Endothelial cell of umbilical vein (primary cell): ENCODE measurements around the gene CTNNA2. TPM values are rescaled to one million over a fixed set of nuclear protein-coding genes. Genes with fewer than 3 reads are reported as not detected.
A peak's percentile ranks its signal among the peaks of the same experiment; 100 is the strongest.

Experiments
- BruUV-seq: library from RNA; stranded (reverse); fragments of 400-500 nt; replicated peaks from 2 replicates; lab custom pipeline; 2021; lab: Mats Ljungman, UMichigan
- CTCF ChIA-PET: fragments of 300-600, 350-600 bp; sonication (Branson Sonifier 250); formaldehyde crosslinking; loops from one replicate; lab custom pipeline; 2021; ENCODE audit warnings: antibody characterized with exemption, inconsistent platforms; lab: Charles Lee
- POLR2A ChIA-PET: fragments of 300-600, 350-600 bp; sonication (Branson Sonifier 250); formaldehyde crosslinking; loops from one replicate; lab custom pipeline; 2021; ENCODE audit warnings: antibody characterized with exemption, inconsistent platforms; lab: Charles Lee
- DNase-seq: peaks from one replicate; pipeline ENCODE4 v3.0.0-alpha.2; 2011; ENCODE audit warnings: low read depth, low spot score
- FAIRE-seq: peaks from 2 replicates; lab custom pipeline; 2011; peaks lifted over from hg19 to GRCh38; lab: Jason Lieb, UNC
- H2AFZ ChIP-seq: 2 replicates; pipeline ENCODE4 v1.6.0; 2012; ENCODE audit warnings: low read depth, low read length, control low read depth, inconsistent platforms
- H3K27ac ChIP-seq: 2 replicates; pipeline ENCODE4 v1.5.1; 2011; ENCODE audit warnings: low read depth, mild to moderate bottlenecking, control low read depth, low read length, moderate library complexity; ENCODE audit not compliant: insufficient read depth
- H3K27me3 ChIP-seq, 2 experiments: 2 replicates each; pipeline versions ENCODE4 v1.6.0 to v1.6.1; 2011; ENCODE audit warnings: low read length in 2 of 2, mixed read lengths in 1 of 2; ENCODE audit not compliant: control insufficient read depth in 2 of 2, insufficient read depth in 2 of 2
- H3K36me3 ChIP-seq, 2 experiments: 2 replicates in 1 of 2; 3 replicates in 1 of 2; pipeline ENCODE4 v1.5.1; 2011; ENCODE audit warnings: low read length in 2 of 2, mild to moderate bottlenecking in 1 of 2, moderate library complexity in 1 of 2; ENCODE audit not compliant: control insufficient read depth in 2 of 2, insufficient read depth in 2 of 2; ENCODE audit errors: extremely low read depth in 1 of 2
- H3K4me1 ChIP-seq: 3 replicates; pipeline ENCODE4 v1.5.1; 2011; ENCODE audit warnings: mild to moderate bottlenecking, low read length; ENCODE audit not compliant: control insufficient read depth, insufficient read depth; ENCODE audit errors: extremely low read depth
- H3K4me2 ChIP-seq: 2 replicates; pipeline ENCODE4 v1.6.1; 2011; ENCODE audit warnings: low read length, control low read depth, mixed read lengths; ENCODE audit not compliant: insufficient read depth
- H3K4me3 ChIP-seq, 3 experiments: fragments of 200-600 bp in 1 of 3; sonication (generic), shearing (Covaris generic) in 1 of 3; replicated peaks in 1 of 3; 2 replicates each; pipeline ENCODE4 v1.5.1; 2011 to 2016; ENCODE audit warnings: control low read depth in 3 of 3, low read length in 3 of 3, mild to moderate bottlenecking in 2 of 3, inconsistent platforms in 1 of 3, low read depth in 1 of 3, moderate library complexity in 1 of 3; ENCODE audit not compliant: insufficient read depth in 1 of 3
- H3K79me2 ChIP-seq: 2 replicates; pipeline ENCODE4 v1.6.0; 2012; ENCODE audit warnings: low read length, inconsistent platforms; ENCODE audit not compliant: control insufficient read depth, insufficient read depth
- H3K9ac ChIP-seq: replicated peaks from 2 replicates; pipeline ENCODE3; 2011; ENCODE audit warnings: low read length, control low read depth; ENCODE audit not compliant: insufficient read depth; ENCODE audit errors: extremely low read depth
- H3K9me1 ChIP-seq: replicated peaks from 3 replicates; pipeline ENCODE4 v1.6.0; 2011; ENCODE audit warnings: mild to moderate bottlenecking, low read length; ENCODE audit not compliant: control insufficient read depth, insufficient read depth; ENCODE audit errors: extremely low read depth
- H3K9me3 ChIP-seq: replicated peaks from 2 replicates; pipeline ENCODE4 v1.5.1; 2012; ENCODE audit warnings: low read length, inconsistent platforms; ENCODE audit not compliant: control insufficient read depth, insufficient read depth
- H4K20me1 ChIP-seq: replicated peaks from 2 replicates; pipeline ENCODE3; 2011; ENCODE audit warnings: mild to moderate bottlenecking, low read length; ENCODE audit not compliant: control insufficient read depth, insufficient read depth; ENCODE audit errors: extremely low read depth
- EZH2 ChIP-seq: IDR thresholded peaks from 2 replicates; pipeline ENCODE4 v1.6.1; 2012; ENCODE audit warnings: borderline replicate concordance, low read depth, mild to moderate bottlenecking, moderate library complexity, low read length, inconsistent platforms; ENCODE audit not compliant: severe bottlenecking
- FOS ChIP-seq: IDR thresholded peaks from 2 replicates; pipeline ENCODE4 v1.6.1; 2011; ENCODE audit warnings: mild to moderate bottlenecking, low read length, moderate library complexity, borderline replicate concordance; ENCODE audit not compliant: insufficient read depth
- GATA2 ChIP-seq: IDR thresholded peaks from 2 replicates; pipeline ENCODE4 v1.7.0; 2011; ENCODE audit warnings: low read depth, mild to moderate bottlenecking, moderate library complexity, mixed read lengths, low read length; ENCODE audit not compliant: insufficient read length, insufficient read depth
- JUN ChIP-seq: IDR thresholded peaks from 2 replicates; pipeline ENCODE4 v1.6.1; 2011; ENCODE audit warnings: borderline replicate concordance, low read depth; ENCODE audit not compliant: insufficient read length, insufficient read depth
- MYC ChIP-seq: IDR thresholded peaks from one replicate; pipeline ENCODE4 v1.6.1; 2011; ENCODE audit warnings: mild to moderate bottlenecking, low read depth, low read length
- POLR2A ChIP-seq: IDR thresholded peaks from 2 replicates; pipeline ENCODE4 v1.6.1; 2012; ENCODE audit warnings: low read depth, mild to moderate bottlenecking, control low read depth, low read length
- POLR2AphosphoS5 ChIP-seq: IDR thresholded peaks from 2 replicates; pipeline ENCODE4 v1.6.1; 2012; ENCODE audit warnings: low read depth, mild to moderate bottlenecking, control low read depth, low read length, moderate library complexity; ENCODE audit not compliant: insufficient read depth
- dilution Hi-C: fragments of 300-500 bp; cut with MboI; formaldehyde crosslinking; loops from one replicate; pipeline ENCODE4 v1.15.0; 2019; ENCODE audit warnings: low sequenced_read_pairs; ENCODE audit not compliant: extremely low pct_ligation_motif_present
- intact Hi-C: fragments of 100-400 bp; cut with micrococcal nuclease; formaldehyde crosslinking; loops from one replicate; pipeline ENCODE4 v1.10.0; 2022
- polyA plus RNA-seq, 4 experiments: library from polyadenylated mRNA; depleted of rRNA in 3 of 4; stranded (reverse) in 3 of 4; unstranded in 1 of 4; fragments of >200 nt; gene quantifications; 2 replicates each; pipeline versions ENCODE4 v1.2.1 to v1.2.3, GENCODE V29; 2011 to 2012; ENCODE audit warnings: missing spikeins in 1 of 4
- total RNA-seq: library from RNA; stranded (reverse); gene quantifications from 2 replicates; pipeline ENCODE4 v1.2.3, GENCODE V29; 2021
- TF ChIP-seq, protein P1 (sequence below), 2 donors: IDR thresholded peaks; 1 replicate in 1 of 2; 2 replicates in 1 of 2; pipeline ENCODE4 v1.5.1; 2011; ENCODE audit warnings: low read length in 2 of 2, mild to moderate bottlenecking in 2 of 2, moderate library complexity in 2 of 2, control low read depth in 1 of 2, inconsistent platforms in 1 of 2, low read depth in 1 of 2; ENCODE audit not compliant: insufficient read depth in 1 of 2; ENCODE audit errors: extremely low read depth in 1 of 2
- TF ChIP-seq, protein P2 (sequence below): IDR thresholded peaks from 2 replicates; pipeline ENCODE4 v1.6.1; 2011; ENCODE audit not compliant: insufficient read depth, insufficient read length

Gene CTNNA2
- total and polyA plus RNA-seq, 2 donors (not counting 3 experiments of a cell fraction or from before 2014, with no cell fraction given), result not detected

DNA sequence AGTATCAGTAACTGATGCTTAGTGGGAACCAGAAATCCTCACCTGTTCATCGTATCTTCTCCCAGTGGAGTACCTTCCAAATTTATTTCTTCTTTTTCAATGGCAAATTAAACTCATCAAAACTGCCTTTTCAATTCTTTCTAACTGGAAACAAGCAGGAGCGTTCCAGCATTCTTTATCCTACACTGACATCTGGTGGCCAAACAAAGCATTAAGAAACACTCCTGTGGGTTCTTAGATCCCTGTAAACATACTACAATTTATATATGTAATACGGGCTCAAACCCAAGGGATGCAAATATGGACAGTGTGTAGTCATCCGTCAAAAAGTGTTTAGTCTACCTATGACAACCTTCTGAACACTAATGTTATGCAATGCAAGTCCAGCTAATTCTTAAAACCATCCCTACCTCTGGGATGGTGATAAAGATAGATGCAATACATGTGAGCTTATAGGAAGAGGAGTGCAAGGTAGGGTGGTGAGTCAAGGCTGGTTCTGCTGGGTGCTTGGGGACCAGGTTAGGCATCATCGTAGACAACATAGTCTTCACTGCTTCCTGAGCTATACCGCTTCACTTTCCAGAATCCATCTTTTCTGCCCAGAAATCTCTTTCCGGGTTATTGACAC is 375.0 kb downstream of the CTNNA2 start:
- intact Hi-C loops, result no loop called here
- POLR2A ChIA-PET, result no interaction called here

DNA sequence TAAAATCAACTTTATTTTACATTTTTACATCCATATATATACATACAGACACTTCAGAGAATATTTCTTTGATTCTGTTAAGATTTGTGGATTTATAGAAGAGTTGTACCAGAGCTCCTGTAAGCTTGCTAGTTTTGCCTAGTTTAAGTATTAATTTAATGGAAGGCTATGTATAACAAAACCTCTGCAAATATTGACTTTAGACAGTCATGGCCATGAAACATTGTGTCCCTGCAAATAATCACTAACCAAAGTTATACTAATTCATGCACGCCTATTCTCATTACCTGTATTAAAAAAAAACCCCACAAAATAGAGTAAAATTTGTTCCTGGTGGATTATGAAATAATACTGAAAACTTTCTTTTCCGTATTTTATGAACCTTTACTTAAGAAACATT is 379.3 kb downstream of the CTNNA2 start:
- intact Hi-C loops (no loop called here), dilution Hi-C loops (no loop called here)
- POLR2A ChIA-PET, result no interaction called here
- no peaks in the 10 kb centered on the region for H3K9me3 ChIP-seq
- no peak overlapping the region for H3K27ac ChIP-seq
- H3K36me3 ChIP-seq, result no peaks in the 10 kb centered on the region
- no peak overlapping the region for H2AFZ ChIP-seq
- CTCF ChIA-PET, result no interaction called here
- no peaks in the 10 kb centered on the region for H4K20me1 ChIP-seq
- no peaks in the 10 kb centered on the region for H3K9me1 ChIP-seq
- H3K4me1 ChIP-seq, result no peaks in the 10 kb centered on the region
- no peaks in the 10 kb centered on the region for H3K27me3 ChIP-seq
- no TSS peak for BruUV-seq
- FAIRE-seq, result no peak
- no peak overlapping the region for H3K9ac ChIP-seq
- no peak for DNase-seq
- TF ChIP-seq MYC (no peak), POLR2A (no peak), FOS (no peak), POLR2AphosphoS5 (no peak), EZH2 (no peak), JUN (no peak), GATA2 (no peak)
- TF ChIP-seq, protein P1, sequence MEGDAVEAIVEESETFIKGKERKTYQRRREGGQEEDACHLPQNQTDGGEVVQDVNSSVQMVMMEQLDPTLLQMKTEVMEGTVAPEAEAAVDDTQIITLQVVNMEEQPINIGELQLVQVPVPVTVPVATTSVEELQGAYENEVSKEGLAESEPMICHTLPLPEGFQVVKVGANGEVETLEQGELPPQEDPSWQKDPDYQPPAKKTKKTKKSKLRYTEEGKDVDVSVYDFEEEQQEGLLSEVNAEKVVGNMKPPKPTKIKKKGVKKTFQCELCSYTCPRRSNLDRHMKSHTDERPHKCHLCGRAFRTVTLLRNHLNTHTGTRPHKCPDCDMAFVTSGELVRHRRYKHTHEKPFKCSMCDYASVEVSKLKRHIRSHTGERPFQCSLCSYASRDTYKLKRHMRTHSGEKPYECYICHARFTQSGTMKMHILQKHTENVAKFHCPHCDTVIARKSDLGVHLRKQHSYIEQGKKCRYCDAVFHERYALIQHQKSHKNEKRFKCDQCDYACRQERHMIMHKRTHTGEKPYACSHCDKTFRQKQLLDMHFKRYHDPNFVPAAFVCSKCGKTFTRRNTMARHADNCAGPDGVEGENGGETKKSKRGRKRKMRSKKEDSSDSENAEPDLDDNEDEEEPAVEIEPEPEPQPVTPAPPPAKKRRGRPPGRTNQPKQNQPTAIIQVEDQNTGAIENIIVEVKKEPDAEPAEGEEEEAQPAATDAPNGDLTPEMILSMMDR (IDR thresholded peaks at IDR 0.05; ENCODE audit: extremely low read depth in 1 of 2, insufficient read depth in 1 of 2, low read depth in 1 of 2, low read length in 2 of 2), result no peak
- TF ChIP-seq, protein P2, sequence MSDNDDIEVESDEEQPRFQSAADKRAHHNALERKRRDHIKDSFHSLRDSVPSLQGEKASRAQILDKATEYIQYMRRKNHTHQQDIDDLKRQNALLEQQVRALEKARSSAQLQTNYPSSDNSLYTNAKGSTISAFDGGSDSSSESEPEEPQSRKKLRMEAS, result no peak
- no peak overlapping the region for H3K4me3 ChIP-seq
- no peak overlapping the region for H3K4me2 ChIP-seq
- no peaks in the 10 kb centered on the region for H3K79me2 ChIP-seq

More for the DNA sequence above, 375.0 kb downstream of the CTNNA2 start:
- BruUV-seq, result no TSS peak
- H3K4me1 ChIP-seq, result no peaks in the 10 kb centered on the region
- CTCF ChIA-PET, result interaction anchor here (1.0 kb wide), 1 partner anchor 11 kb away, joined by 3 read pairs; no protein-coding TSS in a partner anchor
- no peaks in the 10 kb centered on the region for H3K27me3 ChIP-seq
- FAIRE-seq (no peak), DNase-seq (peak; percentile 36)
- dilution Hi-C loops, result no loop called here
- H3K36me3 ChIP-seq, result no peaks in the 10 kb centered on the region
- no peak overlapping the region for H3K27ac ChIP-seq
- no peaks in the 10 kb centered on the region for H4K20me1 ChIP-seq
- H3K4me3 ChIP-seq, result no peak overlapping the region
- H2AFZ ChIP-seq, result no peak overlapping the region
- no peak overlapping the region for H3K4me2 ChIP-seq
- no peak overlapping the region for H3K9ac ChIP-seq
- TF ChIP-seq, protein P1 (IDR thresholded peaks at IDR 0.05; ENCODE audit: extremely low read depth in 1 of 2, insufficient read depth in 1 of 2, low read depth in 1 of 2, low read length in 2 of 2), result peak; percentile 28 to 35
- no peak for TF ChIP-seq POLR2A
- H3K79me2 ChIP-seq, result no peaks in the 10 kb centered on the region
- no peaks in the 10 kb centered on the region for H3K9me1 ChIP-seq
- H3K9me3 ChIP-seq, result no peaks in the 10 kb centered on the region
